Breast epithelium (tissue), 4 donors: ENCODE data around the gene DCTN5. TPM values are rescaled to one million over a fixed set of nuclear protein-coding genes. Genes with fewer than 3 reads are reported as not detected.

Experiments used
- DNase-seq, 2 donors: peaks; one replicate each; pipeline ENCODE4 v3.0.0-alpha.2; 2019; ENCODE audit warnings: low spot score in 2 of 2
- H3K27ac ChIP-seq, 2 donors: fragments of 200-600 bp; sonication (generic) in 1 of 2; one replicate each; pipeline ENCODE4 v1.5.1; 2016 to 2019; ENCODE audit warnings: mild to moderate bottlenecking in 1 of 2
- H3K27me3 ChIP-seq, 2 donors: fragments of 200-600 bp; sonication (generic) in 1 of 2; one replicate each; pipeline versions ENCODE4 v1.5.1 to v1.6.0; 2017 to 2019; ENCODE audit warnings: control low read depth in 1 of 2, mild to moderate bottlenecking in 1 of 2
- H3K36me3 ChIP-seq: fragments of 200-600 bp; one replicate; pipeline ENCODE4 v1.5.1; 2019
- H3K4me1 ChIP-seq, 2 donors: fragments of 200-600 bp; sonication (generic); one replicate each; pipeline ENCODE4 v1.5.1; 2016 to 2019; ENCODE audit warnings: control low read depth in 1 of 2
- H3K4me3 ChIP-seq, 3 donors: fragments of 200-600 bp; sonication (generic); 1 replicate in 2 of 3; 2 replicates in 1 of 3; pipeline ENCODE4 v1.5.1; 2016 to 2019; ENCODE audit warnings: mild to moderate bottlenecking in 3 of 3, moderate library complexity in 2 of 3
- H3K9me3 ChIP-seq, 2 donors: fragments of 200-600 bp; sonication (generic) in 1 of 2; one replicate each; pipeline ENCODE4 v1.5.1; 2016 to 2019; ENCODE audit warnings: control low read depth in 1 of 2
- CTCF ChIP-seq, 3 donors: fragments of 450-650 bp; IDR thresholded peaks; one replicate each; pipeline ENCODE4 v1.5.1; 2016 to 2017; ENCODE audit warnings: antibody characterized with exemption in 3 of 3, mild to moderate bottlenecking in 3 of 3, moderate library complexity in 3 of 3
- POLR2A ChIP-seq: fragments of 450-650 bp; IDR thresholded peaks from one replicate; pipeline ENCODE4 v1.6.1; 2016; ENCODE audit warnings: antibody characterized with exemption, mild to moderate bottlenecking, moderate library complexity
- POLR2AphosphoS5 ChIP-seq, 3 donors: sonication (generic); formaldehyde crosslinking; IDR thresholded peaks; one replicate each; pipeline ENCODE4 v1.6.1; 2017; ENCODE audit warnings: antibody characterized with exemption in 3 of 3
- intact Hi-C: fragments of 100-400 bp; cut with DNase I; formaldehyde crosslinking; loops from one replicate; pipeline ENCODE4 v1.15.1; 2023; ENCODE audit warnings: low total_unique reads
- total RNA-seq, 3 donors: library from RNA; depleted of rRNA; stranded (reverse); fragments of >200 nt; gene quantifications; one replicate each; pipeline ENCODE4 v1.1.0, GENCODE V29; 2016

DCTN5 gene
- total RNA-seq, 3 donors from 2014 or later = 29.5 to 41.8 (median 41.3) TPM

GRCh38 chr16:23663918-23664317 lies 22.7 kb downstream of the DCTN5 start:
- TF ChIP-seq POLR2AphosphoS5 (IDR thresholded peaks at IDR 0.05) (no peak), CTCF (IDR thresholded peaks at IDR 0.05) (no peak), POLR2A (no peak)
- H3K27me3 ChIP-seq = no peaks in the 10 kb centered on the region
- no peak overlapping the region for H3K27ac ChIP-seq
- H3K4me1 ChIP-seq = no peaks in the 10 kb centered on the region
- peaks cover 13% of the 10 kb centered on the region for H3K36me3 ChIP-seq
- DNase-seq = no peak
- H3K4me3 ChIP-seq = no peak overlapping the region
- no peaks in the 10 kb centered on the region for H3K9me3 ChIP-seq
- intact Hi-C loops = no loop called here

- Histone ChIP-seq H3K9me3 (no peaks in the 10 kb centered on the region), H3K36me3 (peaks cover 13% of the 10 kb centered on the region), H3K4me1 (no peaks in the 10 kb centered on the region), H3K27me3 (no peaks in the 10 kb centered on the region), H3K4me3 (no peak overlapping the region), H3K27ac (no peak overlapping the region)
- no peak for DNase-seq
- TF ChIP-seq CTCF (IDR thresholded peaks at IDR 0.05) = no peak
- TF ChIP-seq POLR2A = no peak
- TF ChIP-seq POLR2AphosphoS5 (IDR thresholded peaks at IDR 0.05) = no peak
- intact Hi-C loops = no loop called here
These were observed 25.5 kb downstream of the DCTN5 start for GRCh38 chr16:23666571-23667354.

- peaks cover 13% of the 10 kb centered on the region for H3K36me3 ChIP-seq
- no peaks in the 10 kb centered on the region for H3K9me3 ChIP-seq
- no peaks in the 10 kb centered on the region for H3K4me1 ChIP-seq
- H3K27me3 ChIP-seq = no peaks in the 10 kb centered on the region
- intact Hi-C loops = no loop called here
- H3K4me3 ChIP-seq = no peak overlapping the region
- TF ChIP-seq POLR2A (no peak), POLR2AphosphoS5 (IDR thresholded peaks at IDR 0.05) (no peak), CTCF (IDR thresholded peaks at IDR 0.05) (no peak)
- DNase-seq = no peak
- H3K27ac ChIP-seq = no peak overlapping the region
These were observed 26.0 kb downstream of the DCTN5 start for GRCh38 chr16:23667355-23667659.

- Histone ChIP-seq H3K9me3 (no peaks in the 10 kb centered on the region), H3K27me3 (no peaks in the 10 kb centered on the region), H3K27ac (no peak overlapping the region), H3K36me3 (peaks cover 13% of the 10 kb centered on the region), H3K4me1 (no peaks in the 10 kb centered on the region), H3K4me3 (no peak overlapping the region)
- TF ChIP-seq CTCF (IDR thresholded peaks at IDR 0.05) (no peak), POLR2A (no peak), POLR2AphosphoS5 (IDR thresholded peaks at IDR 0.05) (no peak)
- intact Hi-C loops = no loop called here
- DNase-seq = no peak
These were observed 27.0 kb downstream of the DCTN5 start for GRCh38 chr16:23668225-23668624.

- Histone ChIP-seq H3K4me1 (no peaks in the 10 kb centered on the region), H3K36me3 (peaks cover 13% of the 10 kb centered on the region), H3K27ac (no peak overlapping the region), H3K27me3 (no peaks in the 10 kb centered on the region), H3K4me3 (no peak overlapping the region), H3K9me3 (no peaks in the 10 kb centered on the region)
- intact Hi-C loops = no loop called here
- TF ChIP-seq CTCF (IDR thresholded peaks at IDR 0.05) (no peak), POLR2AphosphoS5 (IDR thresholded peaks at IDR 0.05) (no peak), POLR2A (no peak)
- no peak for DNase-seq
These were observed 27.6 kb downstream of the DCTN5 start for GRCh38 chr16:23668873-23669272.
